Right lobe of liver (tissue), 6 donors: ENCODE results near the gene KLF15. TPM values are rescaled to one million over a fixed set of nuclear protein-coding genes. Genes with fewer than 3 reads are reported as not detected.
A peak's percentile ranks its signal among the peaks of the same experiment; 100 is the strongest.

Experiments
- ATAC-seq, 4 donors: fragments of 200-7000 bp; cut with Tn5 transposase; one replicate each; pipeline ENCODE4 v1.9.1; 2020; ENCODE audit warnings: mild to moderate bottlenecking in 4 of 4, moderate library complexity in 4 of 4
- DNase-seq, 3 donors: peaks; one replicate each; pipeline ENCODE4 v3.0.0-alpha.2; 2020
- H3K27ac ChIP-seq, 3 donors: fragments of 200-600 bp; one replicate each; pipeline ENCODE4 v1.8.0; 2022
- H3K27me3 ChIP-seq, 2 donors: fragments of 200-600 bp; one replicate each; pipeline ENCODE4 v1.8.0; 2022
- H3K36me3 ChIP-seq, 4 donors: fragments of 200-600 bp; sonication (generic) in 1 of 4; one replicate each; pipeline versions ENCODE4 v1.5.1 to v1.8.0; 2017 to 2022; ENCODE audit warnings: control low read depth in 1 of 4
- H3K4me1 ChIP-seq, 4 donors: fragments of 200-600 bp; sonication (generic) in 1 of 4; one replicate each; pipeline versions ENCODE4 v1.5.1 to v1.8.0; 2017 to 2022; ENCODE audit warnings: control low read depth in 1 of 4
- H3K4me3 ChIP-seq, 3 donors: fragments of 200-600 bp; one replicate each; pipeline ENCODE4 v1.8.0; 2022
- H3K9me3 ChIP-seq, 4 donors: fragments of 200-600 bp; sonication (generic) in 1 of 4; one replicate each; pipeline versions ENCODE4 v1.5.1 to v1.8.0; 2017 to 2022; ENCODE audit warnings: control low read depth in 1 of 4
- CTCF ChIP-seq, 4 donors: fragments of 200-600 bp in 3 of 4; fragments of 450-650 bp in 1 of 4; IDR thresholded peaks; one replicate each; pipeline versions ENCODE4 v1.5.1 to v1.8.0; 2016 to 2022; ENCODE audit warnings: antibody characterized with exemption in 4 of 4, mild to moderate bottlenecking in 2 of 4
- POLR2A ChIP-seq: fragments of 450-650 bp; IDR thresholded peaks from one replicate; pipeline ENCODE4 v1.6.1; 2017; ENCODE audit warnings: antibody characterized with exemption, mild to moderate bottlenecking
- WGBS: methylation state at CpG from one replicate; pipeline ENCODE4 v1.1.6; 2018; ENCODE audit warnings: low coverage, low lambda C conversion rate; ENCODE audit not compliant: insufficient coverage; ENCODE audit errors: missing lambda C conversion rate; 5-methylcytosine and 5-hydroxymethylcytosine counted together
- intact Hi-C, 2 donors: fragments of 100-400 bp; cut with DNase I; formaldehyde crosslinking; loops; one replicate each; pipeline versions ENCODE4 v1.11.2 to v1.14.1; 2022
- long read RNA-seq: library from polyadenylated mRNA; unstranded; transcript quantifications from one replicate; pipeline ENCODE4 v2.0.0, GENCODE V29; 2019
- total RNA-seq, 6 experiments: library from RNA; depleted of rRNA in 2 of 6; stranded (reverse); fragments of >200 nt in 2 of 6; fragmentation: NEBNext Ultra II Directional in 3 of 6; extraction: Animal tissue kit (Norgen Biotek cat#: 25700) in 3 of 6; gene quantifications; one replicate each; pipeline versions ENCODE4 v1.1.0 to v1.2.4, GENCODE V29; 2016 to 2023
- donor health status: DM: no; HTN: yes; CAD: no.
- donor health status: DM: no; HTN: no; CAD: no.
- donor health status: DM: no; HTN: no; CAD: no.
- donor health status: DM: no; HTN: yes; CAD: no.
- donor health status: DM: no; HTN: yes; CAD: no.

The KLF15 gene
- total RNA-seq = 100 to 1,000 TPM in 2 of 6 experiments, 10 to 100 TPM in 4; 14.4 to 112 (median 89.3) TPM
- long read RNA-seq = 0 reads

- Histone ChIP-seq H3K9me3 (no peaks in the 10 kb centered on the region), H3K36me3 (no peaks in the 10 kb centered on the region), H3K27ac (peak within 1 kb of the TSS; percentile 83 to 97 (median 92)), H3K4me3 (peak within 1 kb of the TSS; percentile 66 to 78 (median 73)), H3K27me3 (no peaks in the 10 kb centered on the region), H3K4me1 (peaks cover 0 to 25% (median 9%) of the 10 kb centered on the region in 4 donors)
- intact Hi-C loops = no loop called here
- DNase-seq (peak; percentile 93 to 94 (median 94)), ATAC-seq (peak; percentile 46 to 63 (median 52))
- TF ChIP-seq POLR2A (peak; percentile 94), CTCF (IDR thresholded peaks at IDR 0.05) (no peak)
- 0% methylated on average over 21 of the region's 86 CpGs for WGBS
These were observed at the start of gene KLF15 for GRCh38 chr3:126357295-126358037. Gene KLF15, minus strand, starts transcription at chr3:126357408. Its CDS starts 4,486 bp downstream, at chr3:126352922.

GRCh38 chr3:126406389-126407296 lies 49.4 kb upstream of the KLF15 start:
- Histone ChIP-seq H3K36me3 (no peaks in the 10 kb centered on the region), H3K27ac (no peak overlapping the region), H3K27me3 (no peaks in the 10 kb centered on the region), H3K4me3 (no peak overlapping the region), H3K9me3 (no peaks in the 10 kb centered on the region), H3K4me1 (no peaks in the 10 kb centered on the region)
- intact Hi-C loops = no loop called here
- 86% methylated on average over 1 of the region's 15 CpGs for WGBS
- ATAC-seq = no peak
- TF ChIP-seq POLR2A (no peak), CTCF (IDR thresholded peaks at IDR 0.05) (no peak)
- DNase-seq = no peak

GRCh38 chr3:126402666-126403302 lies 45.6 kb upstream of the KLF15 start:
- Histone ChIP-seq H3K27ac (no peak overlapping the region), H3K9me3 (no peaks in the 10 kb centered on the region), H3K27me3 (no peaks in the 10 kb centered on the region), H3K4me3 (no peak overlapping the region), H3K4me1 (no peaks in the 10 kb centered on the region), H3K36me3 (no peaks in the 10 kb centered on the region)
- ATAC-seq (no peak), DNase-seq (no peak)
- TF ChIP-seq CTCF (IDR thresholded peaks at IDR 0.05) = no peak
- no peak for TF ChIP-seq POLR2A
- intact Hi-C loops = no loop called here
- WGBS = 91% methylated on average over 6 of the region's 12 CpGs

- DNase-seq (no peak), ATAC-seq (no peak)
- no peaks in the 10 kb centered on the region for H3K4me1 ChIP-seq
- no peak for TF ChIP-seq POLR2A
- TF ChIP-seq CTCF (IDR thresholded peaks at IDR 0.05) = no peak
- 87% methylated on average over 6 of the region's 6 CpGs for WGBS
- intact Hi-C loops = no loop called here
- H3K27me3 ChIP-seq = no peaks in the 10 kb centered on the region
- H3K27ac ChIP-seq = no peak overlapping the region
- no peak overlapping the region for H3K4me3 ChIP-seq
- H3K36me3 ChIP-seq = no peaks in the 10 kb centered on the region
- H3K9me3 ChIP-seq = no peaks in the 10 kb centered on the region
These were observed 45.0 kb upstream of the KLF15 start for GRCh38 chr3:126402178-126402577.
